Measurements from ENCODE around the gene TMEM201. TPM values are rescaled to one million over a fixed set of nuclear protein-coding genes. Genes with fewer than 3 reads are reported as not detected.

TMEM201 gene
- total and polyA plus RNA-seq, 2 of the 8 experiments (the other 6 are each of a cell fraction or from before 2014, with no cell fraction given) = 8.2 to 27.1 TPM

- TF ChIP-seq, protein P1, sequence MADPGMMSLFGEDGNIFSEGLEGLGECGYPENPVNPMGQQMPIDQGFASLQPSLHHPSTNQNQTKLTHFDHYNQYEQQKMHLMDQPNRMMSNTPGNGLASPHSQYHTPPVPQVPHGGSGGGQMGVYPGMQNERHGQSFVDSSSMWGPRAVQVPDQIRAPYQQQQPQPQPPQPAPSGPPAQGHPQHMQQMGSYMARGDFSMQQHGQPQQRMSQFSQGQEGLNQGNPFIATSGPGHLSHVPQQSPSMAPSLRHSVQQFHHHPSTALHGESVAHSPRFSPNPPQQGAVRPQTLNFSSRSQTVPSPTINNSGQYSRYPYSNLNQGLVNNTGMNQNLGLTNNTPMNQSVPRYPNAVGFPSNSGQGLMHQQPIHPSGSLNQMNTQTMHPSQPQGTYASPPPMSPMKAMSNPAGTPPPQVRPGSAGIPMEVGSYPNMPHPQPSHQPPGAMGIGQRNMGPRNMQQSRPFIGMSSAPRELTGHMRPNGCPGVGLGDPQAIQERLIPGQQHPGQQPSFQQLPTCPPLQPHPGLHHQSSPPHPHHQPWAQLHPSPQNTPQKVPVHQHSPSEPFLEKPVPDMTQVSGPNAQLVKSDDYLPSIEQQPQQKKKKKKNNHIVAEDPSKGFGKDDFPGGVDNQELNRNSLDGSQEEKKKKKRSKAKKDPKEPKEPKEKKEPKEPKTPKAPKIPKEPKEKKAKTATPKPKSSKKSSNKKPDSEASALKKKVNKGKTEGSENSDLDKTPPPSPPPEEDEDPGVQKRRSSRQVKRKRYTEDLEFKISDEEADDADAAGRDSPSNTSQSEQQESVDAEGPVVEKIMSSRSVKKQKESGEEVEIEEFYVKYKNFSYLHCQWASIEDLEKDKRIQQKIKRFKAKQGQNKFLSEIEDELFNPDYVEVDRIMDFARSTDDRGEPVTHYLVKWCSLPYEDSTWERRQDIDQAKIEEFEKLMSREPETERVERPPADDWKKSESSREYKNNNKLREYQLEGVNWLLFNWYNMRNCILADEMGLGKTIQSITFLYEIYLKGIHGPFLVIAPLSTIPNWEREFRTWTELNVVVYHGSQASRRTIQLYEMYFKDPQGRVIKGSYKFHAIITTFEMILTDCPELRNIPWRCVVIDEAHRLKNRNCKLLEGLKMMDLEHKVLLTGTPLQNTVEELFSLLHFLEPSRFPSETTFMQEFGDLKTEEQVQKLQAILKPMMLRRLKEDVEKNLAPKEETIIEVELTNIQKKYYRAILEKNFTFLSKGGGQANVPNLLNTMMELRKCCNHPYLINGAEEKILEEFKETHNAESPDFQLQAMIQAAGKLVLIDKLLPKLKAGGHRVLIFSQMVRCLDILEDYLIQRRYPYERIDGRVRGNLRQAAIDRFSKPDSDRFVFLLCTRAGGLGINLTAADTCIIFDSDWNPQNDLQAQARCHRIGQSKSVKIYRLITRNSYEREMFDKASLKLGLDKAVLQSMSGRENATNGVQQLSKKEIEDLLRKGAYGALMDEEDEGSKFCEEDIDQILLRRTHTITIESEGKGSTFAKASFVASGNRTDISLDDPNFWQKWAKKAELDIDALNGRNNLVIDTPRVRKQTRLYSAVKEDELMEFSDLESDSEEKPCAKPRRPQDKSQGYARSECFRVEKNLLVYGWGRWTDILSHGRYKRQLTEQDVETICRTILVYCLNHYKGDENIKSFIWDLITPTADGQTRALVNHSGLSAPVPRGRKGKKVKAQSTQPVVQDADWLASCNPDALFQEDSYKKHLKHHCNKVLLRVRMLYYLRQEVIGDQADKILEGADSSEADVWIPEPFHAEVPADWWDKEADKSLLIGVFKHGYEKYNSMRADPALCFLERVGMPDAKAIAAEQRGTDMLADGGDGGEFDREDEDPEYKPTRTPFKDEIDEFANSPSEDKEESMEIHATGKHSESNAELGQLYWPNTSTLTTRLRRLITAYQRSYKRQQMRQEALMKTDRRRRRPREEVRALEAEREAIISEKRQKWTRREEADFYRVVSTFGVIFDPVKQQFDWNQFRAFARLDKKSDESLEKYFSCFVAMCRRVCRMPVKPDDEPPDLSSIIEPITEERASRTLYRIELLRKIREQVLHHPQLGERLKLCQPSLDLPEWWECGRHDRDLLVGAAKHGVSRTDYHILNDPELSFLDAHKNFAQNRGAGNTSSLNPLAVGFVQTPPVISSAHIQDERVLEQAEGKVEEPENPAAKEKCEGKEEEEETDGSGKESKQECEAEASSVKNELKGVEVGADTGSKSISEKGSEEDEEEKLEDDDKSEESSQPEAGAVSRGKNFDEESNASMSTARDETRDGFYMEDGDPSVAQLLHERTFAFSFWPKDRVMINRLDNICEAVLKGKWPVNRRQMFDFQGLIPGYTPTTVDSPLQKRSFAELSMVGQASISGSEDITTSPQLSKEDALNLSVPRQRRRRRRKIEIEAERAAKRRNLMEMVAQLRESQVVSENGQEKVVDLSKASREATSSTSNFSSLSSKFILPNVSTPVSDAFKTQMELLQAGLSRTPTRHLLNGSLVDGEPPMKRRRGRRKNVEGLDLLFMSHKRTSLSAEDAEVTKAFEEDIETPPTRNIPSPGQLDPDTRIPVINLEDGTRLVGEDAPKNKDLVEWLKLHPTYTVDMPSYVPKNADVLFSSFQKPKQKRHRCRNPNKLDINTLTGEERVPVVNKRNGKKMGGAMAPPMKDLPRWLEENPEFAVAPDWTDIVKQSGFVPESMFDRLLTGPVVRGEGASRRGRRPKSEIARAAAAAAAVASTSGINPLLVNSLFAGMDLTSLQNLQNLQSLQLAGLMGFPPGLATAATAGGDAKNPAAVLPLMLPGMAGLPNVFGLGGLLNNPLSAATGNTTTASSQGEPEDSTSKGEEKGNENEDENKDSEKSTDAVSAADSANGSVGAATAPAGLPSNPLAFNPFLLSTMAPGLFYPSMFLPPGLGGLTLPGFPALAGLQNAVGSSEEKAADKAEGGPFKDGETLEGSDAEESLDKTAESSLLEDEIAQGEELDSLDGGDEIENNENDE (IDR thresholded peaks at IDR 0.05; ENCODE audit: insufficient replicate concordance, low read length) = no peak
- TF ChIP-seq NANOG (IDR thresholded peaks at IDR 0.05; ENCODE audit: insufficient read depth, low read depth, low read length, poor library complexity, severe bottlenecking) = no peak
- TF ChIP-seq TAF7 (optimal IDR thresholded peaks at IDR 0.05; ENCODE audit: borderline replicate concordance, low read depth, low read length) = no peak
- TF ChIP-seq ASH2L (IDR thresholded peaks at IDR 0.05; ENCODE audit: low read length) = no peak
- no peak for TF ChIP-seq CTCF (IDR thresholded peaks at IDR 0.05; ENCODE audit: control extremely low read depth in 1 of 3, insufficient read depth in 1 of 3, low read depth in 1 of 3, low read length in 3 of 3)
- no peak for TF ChIP-seq POU5F1 (IDR thresholded peaks at IDR 0.05; ENCODE audit: low read depth, low read length)
- TF ChIP-seq SAP30 (IDR thresholded peaks at IDR 0.05; ENCODE audit: insufficient read depth, insufficient replicate concordance, low read length) = no peak
Measured at GRCh38 chr1:9618909-9619679, 30.4 kb downstream of the TMEM201 start (continued).
